AG10803 (cell line): ENCODE measurements around the gene APBA2.

ENCODE experiments used
- DNase-seq: peaks from one replicate; pipeline ENCODE4 v3.0.0; 2010; ENCODE audit warnings: low read depth
- H3K4me3 ChIP-seq: 2 replicates; pipeline ENCODE4 v1.5.1; 2011; ENCODE audit warnings: mild to moderate bottlenecking, low read length, control low read depth
- TF ChIP-seq, protein P1 (sequence below): conservative IDR thresholded peaks from 2 replicates; pipeline ENCODE4 v1.5.1; 2011; ENCODE audit warnings: mild to moderate bottlenecking, low read length, control low read depth, inconsistent platforms

APBA2 gene

DNA sequence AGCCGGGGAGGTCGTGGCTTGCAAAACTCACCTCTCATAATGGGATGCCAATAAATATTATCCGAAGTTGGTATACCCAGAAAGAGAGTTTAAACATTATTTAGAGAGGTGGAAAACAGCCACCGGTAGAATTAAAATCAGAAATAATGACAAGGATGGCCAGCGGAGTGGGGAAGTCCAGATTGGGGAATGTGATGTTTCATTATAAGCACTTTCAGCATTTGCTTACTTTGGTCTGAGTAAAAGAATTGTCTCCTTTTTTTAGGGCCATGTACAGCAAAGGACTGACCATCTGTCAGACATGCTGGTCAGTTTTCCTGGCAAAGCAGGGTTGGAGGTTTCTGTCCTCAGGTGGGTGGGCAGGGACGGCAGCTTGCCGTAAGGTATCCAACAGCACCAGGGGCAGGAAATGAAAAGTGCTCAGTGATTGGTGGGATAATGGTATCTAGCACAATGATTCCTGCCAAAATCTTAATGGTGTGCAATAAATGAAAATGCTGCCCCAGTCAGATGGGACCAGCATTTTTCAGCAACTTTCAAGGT, 24.3 kb downstream of the APBA2 start:
- no peak for DNase-seq
- TF ChIP-seq, protein P1, sequence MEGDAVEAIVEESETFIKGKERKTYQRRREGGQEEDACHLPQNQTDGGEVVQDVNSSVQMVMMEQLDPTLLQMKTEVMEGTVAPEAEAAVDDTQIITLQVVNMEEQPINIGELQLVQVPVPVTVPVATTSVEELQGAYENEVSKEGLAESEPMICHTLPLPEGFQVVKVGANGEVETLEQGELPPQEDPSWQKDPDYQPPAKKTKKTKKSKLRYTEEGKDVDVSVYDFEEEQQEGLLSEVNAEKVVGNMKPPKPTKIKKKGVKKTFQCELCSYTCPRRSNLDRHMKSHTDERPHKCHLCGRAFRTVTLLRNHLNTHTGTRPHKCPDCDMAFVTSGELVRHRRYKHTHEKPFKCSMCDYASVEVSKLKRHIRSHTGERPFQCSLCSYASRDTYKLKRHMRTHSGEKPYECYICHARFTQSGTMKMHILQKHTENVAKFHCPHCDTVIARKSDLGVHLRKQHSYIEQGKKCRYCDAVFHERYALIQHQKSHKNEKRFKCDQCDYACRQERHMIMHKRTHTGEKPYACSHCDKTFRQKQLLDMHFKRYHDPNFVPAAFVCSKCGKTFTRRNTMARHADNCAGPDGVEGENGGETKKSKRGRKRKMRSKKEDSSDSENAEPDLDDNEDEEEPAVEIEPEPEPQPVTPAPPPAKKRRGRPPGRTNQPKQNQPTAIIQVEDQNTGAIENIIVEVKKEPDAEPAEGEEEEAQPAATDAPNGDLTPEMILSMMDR = no peak
- H3K4me3 ChIP-seq = no peak overlapping the region

DNA sequence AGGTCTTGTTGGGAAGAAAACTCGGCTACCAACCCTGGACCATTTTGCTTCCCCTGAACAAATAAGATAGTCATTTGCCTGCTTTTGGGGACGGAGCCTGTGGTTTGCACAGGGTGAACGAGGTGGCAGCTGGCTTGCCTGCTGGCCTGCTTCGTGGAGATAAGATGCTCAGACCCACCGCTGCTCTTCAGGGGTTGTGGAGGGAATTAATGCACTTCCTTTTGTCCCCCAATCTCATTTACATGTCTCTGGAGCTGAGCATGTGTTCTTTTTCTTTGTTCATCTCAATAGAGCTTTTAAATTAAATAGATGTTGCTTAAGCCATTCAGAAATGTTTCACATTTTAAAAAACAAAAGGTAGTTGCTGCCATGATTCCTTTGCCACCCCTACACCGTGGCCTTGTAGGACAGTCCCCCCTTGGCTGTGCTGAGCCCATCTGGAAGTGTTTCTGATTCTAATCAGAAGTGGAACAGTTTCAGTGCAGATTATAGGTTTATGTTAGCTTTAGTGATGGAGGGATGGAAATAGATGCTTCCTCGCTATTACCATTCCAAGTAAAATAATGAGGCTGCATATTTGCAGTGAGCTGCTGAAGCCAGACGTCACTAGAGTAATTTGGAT, 25.6 kb downstream of the APBA2 start:
- no peak overlapping the region for H3K4me3 ChIP-seq
- DNase-seq = no peak
- TF ChIP-seq, protein P1 = no peak

DNA sequence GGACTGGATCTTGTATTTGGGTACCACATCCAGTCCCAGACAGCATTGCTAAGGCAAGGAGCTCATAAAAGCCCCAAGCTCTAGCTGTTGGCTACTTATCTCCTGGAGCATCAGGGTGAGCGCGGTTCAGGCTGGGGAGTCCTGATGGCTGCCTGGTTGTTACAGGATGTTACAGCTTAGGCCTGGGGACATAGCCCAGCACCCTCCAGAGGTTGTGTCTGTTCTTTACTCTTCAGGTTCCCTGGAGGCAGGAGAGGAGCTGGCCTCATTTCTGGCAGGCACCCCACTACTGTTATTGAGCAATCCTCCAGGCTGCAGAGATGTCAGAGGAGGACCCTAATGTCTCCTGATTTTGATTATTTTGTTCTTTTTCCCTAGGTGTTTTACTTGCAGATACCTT, 26.6 kb downstream of the APBA2 start:
- TF ChIP-seq, protein P1 = no peak
- no peak overlapping the region for H3K4me3 ChIP-seq
- DNase-seq = no peak

DNA sequence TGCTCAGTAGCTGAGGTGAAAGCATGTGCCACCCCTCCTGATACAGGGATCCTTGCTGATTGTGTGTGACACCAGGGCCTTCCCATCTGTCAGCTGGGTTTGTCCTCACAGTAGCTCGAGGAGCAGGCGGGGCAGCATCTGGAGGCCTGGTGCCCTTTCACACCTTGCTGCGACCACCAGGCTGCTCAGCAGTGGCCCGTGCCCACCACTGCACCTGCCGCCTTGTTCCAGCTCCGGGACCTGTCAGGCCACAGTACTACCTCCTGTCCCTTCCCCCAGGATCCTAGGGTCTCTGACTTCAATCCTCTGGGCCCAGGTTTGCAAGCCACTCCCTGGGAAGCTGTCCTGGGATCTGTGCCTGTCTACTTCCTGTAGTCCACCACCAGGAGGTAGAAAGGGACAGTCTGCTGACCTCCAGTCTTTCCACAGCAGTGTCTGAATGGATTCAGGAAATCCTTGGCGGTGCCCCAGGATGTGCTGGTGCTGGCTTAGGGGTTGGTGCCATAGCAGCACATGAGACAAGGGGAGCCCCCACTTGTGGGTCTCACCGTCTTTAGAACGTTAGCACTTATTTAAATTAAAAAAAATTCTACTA, 27.5 kb downstream of the APBA2 start:
- no peak overlapping the region for H3K4me3 ChIP-seq
- TF ChIP-seq, protein P1 = no peak
- no peak for DNase-seq

DNA sequence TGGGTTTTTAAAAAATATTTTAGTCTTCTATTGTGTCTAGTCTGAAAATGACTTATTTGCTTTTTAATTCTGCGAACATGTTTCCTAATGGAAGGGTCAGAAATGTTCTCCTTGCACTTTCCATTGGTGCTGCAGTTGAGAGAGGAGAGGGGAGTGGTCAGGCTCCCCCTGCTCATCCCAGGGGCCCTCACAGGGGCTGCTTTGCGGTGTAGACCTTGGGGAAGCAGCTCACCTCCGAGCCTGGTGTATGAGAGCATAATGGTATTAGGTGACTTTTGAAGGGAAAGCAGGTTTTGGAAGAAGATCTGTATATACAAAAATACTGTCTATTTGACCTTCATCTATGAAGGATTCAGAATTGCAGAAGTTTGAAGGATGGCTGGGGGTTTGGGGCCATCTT, 28.3 kb downstream of the APBA2 start:
- TF ChIP-seq, protein P1 = no peak
- H3K4me3 ChIP-seq = no peak overlapping the region
- no peak for DNase-seq

DNA sequence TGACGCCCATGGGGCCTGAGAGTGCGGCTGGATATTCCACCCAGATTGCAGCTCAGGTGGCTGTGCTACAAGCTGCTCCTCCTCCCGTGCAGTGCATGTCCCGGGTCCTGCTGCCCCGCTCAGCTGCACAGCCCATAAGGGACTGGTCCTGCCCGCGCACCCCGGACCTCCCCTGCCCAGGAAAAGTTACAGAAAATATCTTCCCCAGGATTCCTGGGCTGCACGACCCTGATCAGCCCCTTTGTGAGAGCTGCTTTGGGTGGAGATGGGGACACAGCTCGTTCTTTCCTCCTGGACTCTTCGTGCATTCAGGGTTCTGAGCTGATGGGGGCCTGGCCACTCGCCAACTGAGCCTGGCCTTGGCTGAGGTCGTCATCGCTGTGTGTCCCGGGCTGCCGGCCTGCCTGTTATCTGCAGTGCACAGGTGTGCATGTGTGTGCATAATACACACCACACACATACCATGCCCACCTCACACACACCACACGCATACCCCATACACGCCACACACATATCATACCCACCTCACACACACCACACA, 28.8 kb downstream of the APBA2 start:
- TF ChIP-seq, protein P1 = no peak
- H3K4me3 ChIP-seq = no peak overlapping the region
- DNase-seq = no peak
